Tibial artery (tissue), 4 donors: ENCODE data around the gene RERE.
A peak's percentile ranks its signal among the peaks of the same experiment; 100 is the strongest.

ENCODE experiments used
- DNase-seq, 2 donors: peaks; one replicate each; pipeline ENCODE4 v3.0.0-alpha.2; 2019
- H3K27ac ChIP-seq, 2 donors: fragments of 200-600 bp; sonication (generic) in 1 of 2; 1 replicate in 1 of 2; 2 replicates in 1 of 2; pipeline ENCODE4 v1.5.1; 2018 to 2019; ENCODE audit warnings: mild to moderate bottlenecking in 1 of 2
- H3K27me3 ChIP-seq, 2 donors: fragments of 200-600 bp; sonication (generic) in 1 of 2; one replicate each; pipeline versions ENCODE4 v1.5.1 to v1.6.0; 2016 to 2019
- H3K36me3 ChIP-seq, 3 donors: fragments of 200-600 bp; sonication (generic) in 2 of 3; one replicate each; pipeline ENCODE4 v1.5.1; 2016 to 2019; ENCODE audit warnings: mild to moderate bottlenecking in 2 of 3
- H3K4me1 ChIP-seq, 4 donors: fragments of 200-600 bp; sonication (generic) in 2 of 4; 1 replicate in 3 of 4; 2 replicates in 1 of 4; pipeline ENCODE4 v1.5.1; 2016 to 2019
- H3K4me3 ChIP-seq, 2 donors: fragments of 200-600 bp; sonication (generic) in 1 of 2; 1 replicate in 1 of 2; 2 replicates in 1 of 2; pipeline ENCODE4 v1.5.1; 2018 to 2019; ENCODE audit warnings: mild to moderate bottlenecking in 2 of 2
- H3K9me3 ChIP-seq, 3 donors: fragments of 200-600 bp; sonication (generic) in 1 of 3; one replicate each; pipeline ENCODE4 v1.5.1; 2016 to 2019
- intact Hi-C: fragments of 100-400 bp; cut with DNase I; formaldehyde crosslinking; loops from one replicate; pipeline ENCODE4 v1.15.0; 2023; ENCODE audit warnings: low total_unique reads
- TF ChIP-seq, protein P1 (sequence below), 2 experiments: fragments of 200-600 bp in 1 of 2; fragments of 450-650 bp in 1 of 2; IDR thresholded peaks; one replicate each; pipeline ENCODE4 v1.5.1; 2017 to 2019; ENCODE audit warnings: antibody characterized with exemption in 2 of 2, mild to moderate bottlenecking in 1 of 2, moderate library complexity in 1 of 2

RERE gene

GRCh38 chr1:8303876-8304275, 513.6 kb downstream of the RERE start:
- TF ChIP-seq, protein P1, sequence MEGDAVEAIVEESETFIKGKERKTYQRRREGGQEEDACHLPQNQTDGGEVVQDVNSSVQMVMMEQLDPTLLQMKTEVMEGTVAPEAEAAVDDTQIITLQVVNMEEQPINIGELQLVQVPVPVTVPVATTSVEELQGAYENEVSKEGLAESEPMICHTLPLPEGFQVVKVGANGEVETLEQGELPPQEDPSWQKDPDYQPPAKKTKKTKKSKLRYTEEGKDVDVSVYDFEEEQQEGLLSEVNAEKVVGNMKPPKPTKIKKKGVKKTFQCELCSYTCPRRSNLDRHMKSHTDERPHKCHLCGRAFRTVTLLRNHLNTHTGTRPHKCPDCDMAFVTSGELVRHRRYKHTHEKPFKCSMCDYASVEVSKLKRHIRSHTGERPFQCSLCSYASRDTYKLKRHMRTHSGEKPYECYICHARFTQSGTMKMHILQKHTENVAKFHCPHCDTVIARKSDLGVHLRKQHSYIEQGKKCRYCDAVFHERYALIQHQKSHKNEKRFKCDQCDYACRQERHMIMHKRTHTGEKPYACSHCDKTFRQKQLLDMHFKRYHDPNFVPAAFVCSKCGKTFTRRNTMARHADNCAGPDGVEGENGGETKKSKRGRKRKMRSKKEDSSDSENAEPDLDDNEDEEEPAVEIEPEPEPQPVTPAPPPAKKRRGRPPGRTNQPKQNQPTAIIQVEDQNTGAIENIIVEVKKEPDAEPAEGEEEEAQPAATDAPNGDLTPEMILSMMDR (IDR thresholded peaks at IDR 0.05), result no peak
- H3K27me3 ChIP-seq, result no peaks in the 10 kb centered on the region
- intact Hi-C loops, result no loop called here
- peak overlapping the region; percentile 45 to 71 for H3K27ac ChIP-seq
- H3K9me3 ChIP-seq, result no peaks in the 10 kb centered on the region
- H3K4me3 ChIP-seq, result no peak overlapping the region
- DNase-seq, result no peak
- peaks cover 0 to 16% (median 2%) of the 10 kb centered on the region in 4 donors for H3K4me1 ChIP-seq
- H3K36me3 ChIP-seq, result no peaks in the 10 kb centered on the region

DNA sequence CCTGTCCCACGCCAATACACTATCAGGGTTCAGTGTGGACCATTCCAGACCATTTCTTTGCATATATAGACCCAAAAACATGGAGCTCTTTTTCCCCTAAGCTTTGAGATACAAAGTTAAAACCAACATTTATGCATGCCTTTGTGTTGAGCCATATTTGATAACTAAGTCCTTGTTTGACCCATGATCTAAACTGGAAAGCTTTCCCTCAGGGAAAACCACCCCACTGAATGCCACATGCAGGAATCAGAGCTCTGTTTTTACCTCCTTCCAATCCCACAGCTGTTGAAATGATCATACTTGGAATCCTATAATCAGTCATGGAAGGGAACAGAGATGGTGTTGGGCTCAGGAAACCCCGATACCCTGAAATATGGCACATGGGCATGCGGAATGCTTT, 514.3 kb downstream of the RERE start:
- intact Hi-C loops, result no loop called here
- Histone ChIP-seq H3K27ac (peak overlapping the region; percentile 45 to 71), H3K36me3 (no peaks in the 10 kb centered on the region), H3K4me3 (no peak overlapping the region), H3K4me1 (peaks cover 0 to 16% (median 2%) of the 10 kb centered on the region in 4 donors), H3K9me3 (no peaks in the 10 kb centered on the region), H3K27me3 (no peaks in the 10 kb centered on the region)
- TF ChIP-seq, protein P1 (IDR thresholded peaks at IDR 0.05), result no peak
- DNase-seq, result no peak
